ENCODE data around the gene CRYBG2.

- TF ChIP-seq CTCF (IDR thresholded peaks at IDR 0.05 in 8 of 11, conservative IDR thresholded peaks at IDR 0.05 in 3 of 11) (no peak), POLR2A (IDR thresholded peaks at IDR 0.05) (no peak)
Measured at GRCh38 chr1:26320896-26321295, 33.0 kb downstream of the CRYBG2 start.

Data from spleen (tissue), 7 donors.